ENCODE data around the gene MAPKAP1.
"Not testable (repeated sequence)": the region's sequence is repeated elsewhere in the genome, so short reads cannot be mapped to it uniquely, and the experiment has no call there.

MAPKAP1 gene

GRCh38 chr9:125730168-125730567 is 23.2 kb upstream of the MAPKAP1 start:
- DNase-seq = no peak

DNA sequence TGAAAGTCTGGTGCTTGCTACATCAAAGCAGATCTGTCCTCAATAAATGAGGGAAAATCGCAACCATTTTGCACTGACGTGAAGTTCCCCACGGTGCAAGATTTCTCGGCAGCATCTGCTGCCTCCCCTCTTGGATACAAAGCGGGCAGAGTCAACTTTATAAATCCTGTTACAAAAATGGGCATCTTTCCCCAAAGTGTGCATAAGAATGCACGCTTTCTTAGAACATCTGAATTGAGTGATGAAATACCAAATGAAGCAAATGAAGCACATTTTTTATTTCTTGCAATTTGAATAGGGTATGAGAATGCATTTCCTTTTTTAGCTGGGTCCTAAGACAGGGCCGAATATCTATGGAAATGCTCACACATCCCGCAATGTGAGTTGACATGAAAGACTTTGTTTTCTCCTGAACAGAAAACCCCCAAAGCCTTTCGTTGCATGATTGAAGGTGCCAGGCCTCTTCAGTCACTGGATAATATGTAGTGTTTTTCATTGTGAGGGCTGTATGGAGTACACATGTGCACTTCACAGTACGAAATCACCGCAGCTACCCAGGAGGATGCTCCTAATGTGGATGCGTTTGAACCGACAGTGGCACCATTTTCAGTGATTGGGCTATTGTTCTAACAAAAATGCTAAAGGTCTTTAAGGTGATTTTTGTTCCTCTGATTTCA is 19.6 kb upstream of the MAPKAP1 start:
- no peak for DNase-seq

GRCh38 chr9:125707472-125707804 is 430 bp upstream of the MAPKAP1 start:
- DNase-seq = no peak

DNA sequence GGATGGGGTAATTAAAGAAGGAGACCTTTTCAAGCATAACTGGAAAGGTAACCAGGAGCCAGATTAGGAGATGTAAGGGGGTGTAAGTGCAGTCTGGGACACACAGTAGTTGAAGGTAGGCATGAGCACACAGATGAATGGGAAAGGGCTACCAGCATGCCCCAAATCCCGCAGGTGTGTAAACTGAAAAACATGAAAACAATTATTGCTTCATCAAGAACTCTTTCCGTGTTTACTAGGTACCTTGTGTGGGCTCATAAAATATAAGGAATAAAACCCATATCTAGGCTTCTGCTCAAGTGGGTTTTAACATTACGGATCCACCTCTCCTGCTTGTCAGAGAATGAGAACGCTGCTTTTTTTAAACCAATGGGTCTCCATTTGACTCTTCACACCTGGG is 1.1 kb downstream of the MAPKAP1 start:
- DNase-seq = no peak

DNA sequence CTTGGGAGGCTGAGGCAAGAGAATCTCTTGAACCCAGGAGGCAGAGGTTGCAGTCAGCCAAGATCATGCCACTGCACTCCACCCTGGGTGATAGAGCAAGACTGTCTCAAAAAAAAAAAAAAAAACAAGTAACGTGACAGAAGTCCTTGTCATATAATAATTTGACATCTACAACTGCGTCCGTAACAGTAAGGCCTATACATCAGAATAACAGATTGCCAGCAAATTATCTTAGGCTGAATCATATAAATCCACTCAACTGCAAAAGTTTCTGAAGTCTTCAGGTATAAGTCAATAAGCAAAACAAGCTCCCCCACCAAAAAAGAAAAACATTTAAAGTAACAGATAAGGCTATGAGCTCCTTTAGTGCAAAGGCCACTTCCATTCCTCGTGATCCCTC is 3.3 kb downstream of the MAPKAP1 start:
- DNase-seq = no peak

DNA sequence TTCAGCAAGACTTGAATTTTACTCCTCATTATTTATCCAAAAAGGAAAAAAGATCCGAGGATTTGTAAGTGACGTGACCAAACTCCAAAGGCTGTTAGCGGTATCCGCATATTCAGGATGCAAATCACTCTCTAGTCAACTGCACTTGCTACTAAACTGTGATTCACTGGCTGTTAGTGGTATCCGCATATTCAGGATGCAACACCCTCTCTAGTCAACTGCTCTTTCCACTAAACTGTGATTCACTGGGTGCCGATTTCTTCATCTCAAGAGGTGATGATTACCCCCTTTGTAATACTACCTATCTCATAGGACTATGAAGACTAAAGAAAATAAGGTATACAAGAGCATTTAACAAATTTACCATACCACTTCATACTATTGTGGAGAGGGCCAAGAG is 5.7 kb downstream of the MAPKAP1 start:
- DNase-seq = no peak

GRCh38 chr9:125700791-125701190 is 6.2 kb downstream of the MAPKAP1 start:
- DNase-seq = no peak

- DNase-seq = no peak
Observed at GRCh38 chr9:125699870-125700269, 7.1 kb downstream of the MAPKAP1 start.

DNA sequence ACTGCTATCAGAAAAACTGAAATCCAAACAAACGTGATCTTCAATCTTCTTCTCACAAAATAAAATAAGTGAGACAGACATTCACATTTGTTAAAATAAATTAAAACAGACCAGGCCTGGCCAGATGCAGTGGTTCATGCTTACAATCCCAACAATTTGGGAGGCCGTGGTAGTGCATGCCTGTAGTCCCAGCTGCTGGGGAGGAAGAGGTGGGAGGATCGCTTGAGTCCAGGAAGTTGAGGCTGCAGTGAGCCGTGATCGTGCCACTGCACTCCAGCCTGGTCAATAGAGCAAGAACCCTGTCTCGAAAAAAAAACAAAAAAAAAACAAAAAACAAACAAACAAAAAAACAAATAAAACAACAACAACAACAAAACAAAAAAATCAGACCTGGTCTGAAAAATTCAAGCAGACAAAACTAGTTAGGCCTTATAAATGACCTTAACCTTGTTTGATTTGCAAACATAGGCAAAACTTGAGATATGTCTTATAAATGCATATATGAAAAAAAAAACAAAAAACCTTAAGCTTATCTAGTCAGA is 10.8 kb downstream of the MAPKAP1 start:
- no peak for DNase-seq

DNA sequence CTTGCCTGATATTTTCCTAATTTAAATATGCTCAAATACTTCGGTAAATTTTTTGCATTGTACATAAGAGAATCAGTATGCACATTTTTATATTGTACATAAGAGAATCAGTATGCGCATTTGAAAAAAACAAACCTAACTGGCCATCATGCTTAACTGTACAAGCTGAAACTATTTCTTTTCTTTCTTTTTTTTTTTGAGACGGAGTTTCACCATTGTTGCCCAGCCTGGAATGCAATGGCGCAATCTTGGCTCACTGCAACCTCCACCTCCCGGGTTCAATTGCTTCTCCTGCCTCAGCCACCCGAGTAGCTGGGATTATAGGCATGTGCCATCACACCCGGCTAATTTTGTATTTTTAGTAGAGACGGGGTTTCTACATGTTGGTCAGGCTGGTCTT is 11.5 kb downstream of the MAPKAP1 start:
- not testable (repeated sequence) for DNase-seq

GRCh38 chr9:125694478-125694877 is 12.5 kb downstream of the MAPKAP1 start:
- DNase-seq = no peak

GRCh38 chr9:125693492-125693891 is 13.5 kb downstream of the MAPKAP1 start:
- not testable (repeated sequence) for DNase-seq

- no peak for DNase-seq
Observed at GRCh38 chr9:125691869-125692268, 15.1 kb downstream of the MAPKAP1 start.

GRCh38 chr9:125690679-125691078 is 16.3 kb downstream of the MAPKAP1 start:
- DNase-seq = no peak

DNA sequence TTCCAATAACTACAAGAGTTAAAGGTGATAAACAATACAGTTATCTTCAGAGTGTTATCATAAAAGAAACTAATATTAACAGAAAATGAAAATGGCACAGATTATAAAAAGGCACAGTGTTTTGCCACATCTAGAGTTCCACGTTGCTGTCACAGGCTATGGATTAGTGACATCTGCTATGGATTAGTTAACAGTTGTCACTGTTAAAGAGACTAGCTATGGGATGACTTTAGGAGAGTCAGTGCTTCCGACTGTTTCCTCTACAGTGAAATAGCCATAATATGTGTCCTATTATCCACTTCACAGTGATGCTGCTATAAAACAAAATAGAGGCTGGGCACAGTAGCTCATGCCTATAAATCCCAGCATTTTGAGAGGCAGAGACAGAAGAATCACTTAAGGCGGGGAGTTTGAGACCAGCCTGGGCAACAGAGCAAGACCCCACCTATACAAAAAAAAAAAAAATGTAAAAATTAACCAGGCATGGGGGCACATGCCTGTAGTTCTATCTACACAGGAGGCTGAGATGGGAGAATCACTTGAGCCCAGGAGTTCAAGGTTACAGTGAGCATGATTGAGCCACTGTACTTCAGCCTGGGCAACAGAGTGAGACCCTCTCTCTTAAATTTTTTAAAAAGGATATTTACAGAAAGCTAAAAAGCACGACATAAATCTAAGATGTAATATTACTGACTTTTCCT is 19.7 kb downstream of the MAPKAP1 start:
- no peak for DNase-seq

GRCh38 chr9:125685167-125685566 is 21.8 kb downstream of the MAPKAP1 start:
- no peak for DNase-seq

DNA sequence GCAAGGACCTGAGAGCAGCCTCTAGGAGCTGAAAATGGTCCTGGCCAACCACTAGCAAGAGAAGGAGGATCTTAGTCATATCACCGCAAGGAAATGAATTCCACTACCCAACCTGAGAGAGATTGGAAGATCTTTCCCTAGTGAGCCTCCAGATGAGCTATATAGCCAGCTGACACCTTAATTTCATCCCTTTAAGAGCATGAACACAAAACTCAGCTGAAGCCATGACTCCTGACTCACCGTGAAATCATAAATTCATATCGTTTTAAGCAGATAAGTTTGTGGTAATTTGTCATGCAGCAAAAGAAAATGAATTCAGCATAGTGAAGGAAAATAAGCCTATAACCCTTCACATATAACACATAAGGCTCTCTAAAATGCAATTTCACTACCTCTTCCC is 23.5 kb downstream of the MAPKAP1 start:
- no peak for DNase-seq

DNA sequence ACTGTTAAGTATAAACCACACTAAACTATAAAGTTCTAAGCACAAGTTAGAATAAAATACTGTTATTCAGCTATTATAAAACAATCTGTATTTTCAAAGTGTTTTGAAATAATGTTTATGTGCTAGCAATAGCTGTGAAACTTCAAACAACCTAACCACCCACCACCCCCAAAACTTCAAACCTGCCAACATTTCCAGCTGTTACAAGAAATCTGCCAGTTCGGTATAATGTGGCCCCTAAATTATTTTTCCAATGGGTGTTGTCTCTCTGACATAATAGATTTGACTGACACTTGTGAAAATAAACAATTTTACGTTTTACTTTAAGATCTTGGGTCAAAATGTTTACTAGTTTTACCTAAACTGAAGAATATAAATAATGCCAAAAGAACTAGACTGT is 24.7 kb downstream of the MAPKAP1 start:
- no peak for DNase-seq

DNA sequence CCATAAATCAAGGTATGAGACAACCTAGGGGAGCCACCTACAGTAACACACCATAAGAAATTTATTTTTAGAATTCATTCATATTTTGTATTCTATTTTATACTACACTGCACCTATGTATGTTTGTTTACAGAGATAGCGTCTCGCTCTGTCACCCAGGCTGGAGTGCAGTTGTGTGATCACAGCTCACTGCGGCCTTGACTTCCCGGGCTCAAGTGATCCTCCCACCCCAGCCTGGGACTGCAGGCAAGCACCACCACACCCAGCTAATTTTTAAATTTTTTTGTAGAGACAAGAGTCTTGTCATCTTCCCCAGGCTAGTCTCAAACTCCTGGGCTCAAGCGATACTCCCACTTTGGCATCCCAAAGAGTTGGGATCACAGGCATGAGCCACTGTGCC is 25.4 kb downstream of the MAPKAP1 start:
- DNase-seq = no peak

- no peak for DNase-seq
Observed at GRCh38 chr9:125681086-125681622, 25.9 kb downstream of the MAPKAP1 start.

- DNase-seq = no peak
Observed at GRCh38 chr9:125680445-125680844, 26.6 kb downstream of the MAPKAP1 start.

- DNase-seq = no peak
Observed at GRCh38 chr9:125679597-125680189, 27.3 kb downstream of the MAPKAP1 start.

GRCh38 chr9:125674981-125675973 is 31.7 kb downstream of the MAPKAP1 start:
- no peak for DNase-seq
